Liver (tissue), 9 donors: ENCODE results near the gene STX16. TPM values are rescaled to one million over a fixed set of nuclear protein-coding genes. Genes with fewer than 3 reads are reported as not detected.
A peak's percentile ranks its signal among the peaks of the same experiment; 100 is the strongest.

Source experiments
- DNase-seq: peaks from one replicate; pipeline ENCODE4 v3.0.0-alpha.2; 2017; ENCODE audit warnings: low spot score
- H3K27ac ChIP-seq, 2 donors: one replicate each; pipeline ENCODE4 v1.7.0; 2013; ENCODE audit warnings: inconsistent platforms in 2 of 2, low read length in 2 of 2, control low read depth in 1 of 2, low read depth in 1 of 2, mild to moderate bottlenecking in 1 of 2
- H3K27me3 ChIP-seq, 4 donors: one replicate each; pipeline versions ENCODE4 v1.6.1 to v1.7.0; 2013; ENCODE audit warnings: low read length in 3 of 4, inconsistent platforms in 1 of 4, mild to moderate bottlenecking in 1 of 4, moderate library complexity in 1 of 4; ENCODE audit not compliant: control insufficient read depth in 4 of 4, insufficient read depth in 4 of 4
- H3K36me3 ChIP-seq, 4 donors: one replicate each; pipeline versions ENCODE4 v1.6.1 to v1.7.0; 2013; ENCODE audit warnings: low read length in 3 of 4, mild to moderate bottlenecking in 3 of 4, low read depth in 1 of 4, moderate library complexity in 1 of 4; ENCODE audit not compliant: control insufficient read depth in 4 of 4, insufficient read depth in 3 of 4
- H3K4me1 ChIP-seq, 4 donors: one replicate each; pipeline versions ENCODE4 v1.6.1 to v1.7.0; 2013; ENCODE audit warnings: low read length in 3 of 4, mild to moderate bottlenecking in 3 of 4, moderate library complexity in 1 of 4; ENCODE audit not compliant: control insufficient read depth in 4 of 4, insufficient read depth in 4 of 4
- H3K4me3 ChIP-seq, 3 donors: one replicate each; pipeline versions ENCODE4 v1.6.1 to v1.7.0; 2013; ENCODE audit warnings: low read length in 3 of 3, control low read depth in 1 of 3, low read depth in 1 of 3, mild to moderate bottlenecking in 1 of 3
- H3K9ac ChIP-seq, 2 donors: one replicate each; pipeline ENCODE4 v1.7.0; 2013; ENCODE audit warnings: low read length in 2 of 2, mild to moderate bottlenecking in 2 of 2, moderate library complexity in 2 of 2, control low read depth in 1 of 2, low read depth in 1 of 2
- H3K9me3 ChIP-seq, 4 donors: one replicate each; pipeline versions ENCODE4 v1.6.1 to v1.7.0; 2013; ENCODE audit warnings: low read length in 3 of 4; ENCODE audit not compliant: control insufficient read depth in 4 of 4
- ATF3 ChIP-seq: IDR thresholded peaks from 2 replicates; pipeline ENCODE4 v1.6.1; 2016; ENCODE audit warnings: antibody characterized with exemption
- FOXA1 ChIP-seq: IDR thresholded peaks from 2 replicates; pipeline ENCODE4 v1.6.1; 2016; ENCODE audit warnings: antibody characterized with exemption
- FOXA2 ChIP-seq: IDR thresholded peaks from 2 replicates; pipeline ENCODE4 v1.6.1; 2016; ENCODE audit warnings: antibody characterized with exemption
- GABPA ChIP-seq, 2 donors: IDR thresholded peaks in 1 of 2; conservative IDR thresholded peaks in 1 of 2; 2 replicates each; pipeline ENCODE4 v1.6.1; 2016; ENCODE audit warnings: antibody characterized with exemption in 2 of 2, mild to moderate bottlenecking in 1 of 2, moderate library complexity in 1 of 2
- RAD21 ChIP-seq, 2 donors: IDR thresholded peaks; 2 replicates each; pipeline ENCODE4 v1.6.1; 2016; ENCODE audit warnings: antibody characterized with exemption in 2 of 2, mild to moderate bottlenecking in 2 of 2
- RXRA ChIP-seq, 2 donors: IDR thresholded peaks; 2 replicates each; pipeline ENCODE4 v1.6.1; 2017 to 2018; ENCODE audit warnings: antibody characterized with exemption in 2 of 2, mild to moderate bottlenecking in 1 of 2
- SP1 ChIP-seq: IDR thresholded peaks from 2 replicates; pipeline ENCODE4 v1.6.1; 2018; ENCODE audit warnings: antibody characterized with exemption, mild to moderate bottlenecking
- YY1 ChIP-seq: IDR thresholded peaks from 2 replicates; pipeline ENCODE4 v1.6.1; 2016; ENCODE audit warnings: antibody characterized with exemption, mild to moderate bottlenecking
- WGBS: extraction: QIAGEN DNeasy Blood & Tissue Kit; methylation state at CpG from one replicate; pipeline ENCODE4 v1.1.7; 2013; 5-methylcytosine and 5-hydroxymethylcytosine counted together
- polyA plus RNA-seq, 2 donors: library from polyadenylated mRNA; stranded (reverse) in 1 of 2; unstranded in 1 of 2; fragments of 200-250 nt in 1 of 2; fragments of >200 nt in 1 of 2; fragmentation: Nextera tagmentation in 1 of 2; extraction: Ambion mirVana in 1 of 2; gene quantifications; one replicate each; pipeline versions ENCODE4 v1.2.1 to v1.2.3, GENCODE V29; 2013 to 2015
- total RNA-seq, 2 donors: library from RNA; depleted of rRNA; stranded (reverse); fragments of >200 nt; gene quantifications; one replicate each; pipeline ENCODE4 v1.2.3, GENCODE V29; 2014
- TF ChIP-seq, protein P1 (sequence below): fragments of 150-350 bp; IDR thresholded peaks from 2 replicates; pipeline ENCODE4 v1.5.1; 2017; ENCODE audit warnings: improper control_type of control experiment, low read depth, low read length; ENCODE audit not compliant: missing input control
- TF ChIP-seq, protein P2 (sequence below): IDR thresholded peaks from 2 replicates; pipeline ENCODE4 v1.6.1; 2016; ENCODE audit warnings: antibody characterized with exemption
- TF ChIP-seq, protein P3 (sequence below): IDR thresholded peaks from 2 replicates; pipeline ENCODE4 v1.6.1; 2016; ENCODE audit warnings: antibody characterized with exemption, mild to moderate bottlenecking
- donor health status: healthy.
- donor health status: healthy.
- donor health status: healthy.
- donor health status: healthy.
- donor health status: healthy.

The STX16 gene
- total and polyA plus RNA-seq, 4 donors: 8.5 to 32.5 (median 16.6) TPM

DNA sequence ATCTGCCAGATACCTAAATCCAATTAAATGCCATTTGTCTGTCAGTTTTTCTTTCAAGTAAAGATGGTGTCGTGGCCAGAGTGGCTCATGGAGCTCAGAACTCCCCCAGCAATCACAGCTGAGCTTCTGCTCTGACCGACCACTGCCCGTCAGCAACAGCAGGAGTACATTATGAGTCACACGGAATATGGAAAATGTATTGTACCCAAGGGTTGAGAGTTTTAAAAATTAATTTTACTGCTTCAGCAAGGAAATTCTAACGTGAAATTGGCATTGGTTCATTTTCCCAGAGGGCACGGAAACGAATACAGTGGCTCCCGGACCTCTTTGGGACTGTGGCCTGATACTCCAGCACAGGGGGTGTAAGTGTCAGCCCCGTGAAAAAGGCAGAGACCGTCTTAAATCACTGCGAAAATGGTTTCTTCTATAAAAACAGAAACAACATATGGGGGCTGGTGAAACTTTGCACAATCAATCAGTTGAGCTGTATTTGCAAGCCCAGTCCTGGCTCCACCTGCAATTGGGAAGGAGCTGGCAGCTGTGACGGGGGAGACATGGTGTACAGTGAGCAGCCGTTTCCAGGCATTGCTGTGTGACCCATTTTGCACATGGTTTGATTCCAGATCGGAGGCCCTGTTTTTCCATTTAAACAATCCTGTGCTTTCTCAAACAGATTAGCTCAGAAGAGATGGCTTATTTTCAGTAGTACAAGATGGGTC, 54.3 kb downstream of the STX16 start:
- WGBS: 94% methylated on average over 14 of the region's 14 CpGs
- no peak overlapping the region for H3K4me3 ChIP-seq
- H3K27me3 ChIP-seq: no peaks in the 10 kb centered on the region
- no peak for TF ChIP-seq GABPA (IDR thresholded peaks at IDR 0.05 in 1 of 2, conservative IDR thresholded peaks at IDR 0.05 in 1 of 2)
- TF ChIP-seq YY1: no peak
- TF ChIP-seq, protein P1, sequence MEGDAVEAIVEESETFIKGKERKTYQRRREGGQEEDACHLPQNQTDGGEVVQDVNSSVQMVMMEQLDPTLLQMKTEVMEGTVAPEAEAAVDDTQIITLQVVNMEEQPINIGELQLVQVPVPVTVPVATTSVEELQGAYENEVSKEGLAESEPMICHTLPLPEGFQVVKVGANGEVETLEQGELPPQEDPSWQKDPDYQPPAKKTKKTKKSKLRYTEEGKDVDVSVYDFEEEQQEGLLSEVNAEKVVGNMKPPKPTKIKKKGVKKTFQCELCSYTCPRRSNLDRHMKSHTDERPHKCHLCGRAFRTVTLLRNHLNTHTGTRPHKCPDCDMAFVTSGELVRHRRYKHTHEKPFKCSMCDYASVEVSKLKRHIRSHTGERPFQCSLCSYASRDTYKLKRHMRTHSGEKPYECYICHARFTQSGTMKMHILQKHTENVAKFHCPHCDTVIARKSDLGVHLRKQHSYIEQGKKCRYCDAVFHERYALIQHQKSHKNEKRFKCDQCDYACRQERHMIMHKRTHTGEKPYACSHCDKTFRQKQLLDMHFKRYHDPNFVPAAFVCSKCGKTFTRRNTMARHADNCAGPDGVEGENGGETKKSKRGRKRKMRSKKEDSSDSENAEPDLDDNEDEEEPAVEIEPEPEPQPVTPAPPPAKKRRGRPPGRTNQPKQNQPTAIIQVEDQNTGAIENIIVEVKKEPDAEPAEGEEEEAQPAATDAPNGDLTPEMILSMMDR: no peak
- TF ChIP-seq RXRA (IDR thresholded peaks at IDR 0.05): no peak
- no peak overlapping the region for H3K9ac ChIP-seq
- H3K4me1 ChIP-seq: no peaks in the 10 kb centered on the region
- H3K27ac ChIP-seq: no peak overlapping the region
- no peaks in the 10 kb centered on the region for H3K9me3 ChIP-seq
- H3K36me3 ChIP-seq: peaks cover 4 to 45% (median 13%) of the 10 kb centered on the region in 4 donors
- no peak for DNase-seq

DNA sequence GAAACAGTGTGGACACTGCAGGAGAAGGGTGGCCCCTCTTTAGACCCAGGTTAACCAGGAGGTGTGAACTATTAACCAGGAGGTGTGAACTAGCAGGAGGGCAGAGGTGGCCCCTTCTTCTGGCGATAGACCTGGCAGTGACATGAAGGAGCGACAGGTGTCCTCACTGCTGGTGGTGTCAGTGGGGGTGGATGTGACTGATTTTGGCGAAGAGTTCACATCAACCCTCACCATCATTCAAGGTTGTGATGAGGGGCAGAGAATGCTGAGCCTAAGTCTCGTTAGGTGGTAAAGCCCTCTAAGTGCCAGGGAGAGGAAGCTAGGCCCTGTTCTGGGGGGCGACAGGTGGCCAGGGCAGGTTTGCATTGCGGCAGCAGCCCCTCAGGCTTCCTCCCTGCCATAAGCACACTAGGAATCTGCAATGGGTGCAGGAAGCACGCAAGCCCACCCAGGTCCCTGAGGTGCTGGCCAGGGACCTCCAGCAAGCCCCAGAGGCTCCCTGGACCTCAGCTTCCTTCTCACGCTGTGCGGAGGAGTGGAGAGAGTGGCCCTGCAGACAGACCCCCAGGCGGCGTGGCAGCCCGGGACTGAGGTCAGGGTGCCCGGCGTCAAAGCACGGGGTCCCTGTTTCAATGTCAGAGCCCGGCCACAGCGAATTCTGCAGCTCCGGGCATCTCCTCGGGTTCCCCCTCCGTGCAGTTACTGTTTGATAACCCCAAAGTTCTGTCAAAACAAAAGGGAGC, 55.2 kb downstream of the STX16 start:
- Histone ChIP-seq H3K9ac (no peak overlapping the region), H3K27me3 (no peaks in the 10 kb centered on the region), H3K4me1 (no peaks in the 10 kb centered on the region), H3K36me3 (peaks cover 4 to 41% (median 13%) of the 10 kb centered on the region in 4 donors), H3K27ac (no peak overlapping the region), H3K4me3 (no peak overlapping the region), H3K9me3 (no peaks in the 10 kb centered on the region)
- peak; percentile 28 for DNase-seq
- TF ChIP-seq GABPA (IDR thresholded peaks at IDR 0.05 in 1 of 2, conservative IDR thresholded peaks at IDR 0.05 in 1 of 2) (no peak), SP1 (no peak)
- WGBS: 97% methylated on average over 20 of the region's 20 CpGs

DNA sequence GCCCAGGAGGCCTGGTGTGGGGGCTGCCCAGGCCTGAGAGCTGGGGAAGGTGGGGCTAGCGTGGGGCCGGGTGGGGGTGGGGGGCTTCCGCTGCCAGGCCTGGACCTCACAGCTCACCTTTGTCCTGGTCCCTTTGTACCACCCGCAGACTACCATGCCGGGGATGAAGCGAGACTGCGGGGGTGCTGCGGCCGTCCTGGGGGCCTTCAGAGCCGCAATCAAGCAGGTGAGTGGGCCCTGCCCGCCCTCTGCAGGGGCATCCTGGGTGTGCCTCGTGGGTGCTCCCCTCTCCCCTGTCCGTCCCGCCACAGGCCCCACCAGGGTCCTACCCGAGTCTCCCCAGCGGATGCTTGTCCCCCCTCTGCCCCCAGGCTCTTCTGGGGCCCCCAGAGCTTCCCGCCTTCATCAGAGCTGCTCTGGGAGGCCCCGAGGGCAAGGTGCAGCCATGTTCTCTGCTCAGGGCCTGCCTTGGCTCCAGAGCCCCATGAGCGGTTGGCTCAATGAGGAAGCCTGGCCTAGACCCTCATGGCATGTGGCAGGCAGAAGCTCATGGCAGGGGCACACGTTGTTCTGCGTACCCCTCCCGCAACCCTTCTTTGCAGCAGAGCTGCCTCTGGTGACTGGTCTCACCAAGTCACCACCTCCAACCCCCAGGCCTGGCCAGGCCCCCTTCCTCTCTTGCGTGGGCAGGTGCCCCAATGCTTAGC, 56.0 kb downstream of the STX16 start:
- Histone ChIP-seq H3K9ac (no peak overlapping the region), H3K27ac (no peak overlapping the region), H3K4me3 (no peak overlapping the region), H3K9me3 (no peaks in the 10 kb centered on the region), H3K27me3 (no peaks in the 10 kb centered on the region), H3K4me1 (no peaks in the 10 kb centered on the region), H3K36me3 (peaks cover 4 to 33% (median 13%) of the 10 kb centered on the region in 4 donors)
- 97% methylated on average over 23 of the region's 23 CpGs for WGBS
- TF ChIP-seq, protein P2, sequence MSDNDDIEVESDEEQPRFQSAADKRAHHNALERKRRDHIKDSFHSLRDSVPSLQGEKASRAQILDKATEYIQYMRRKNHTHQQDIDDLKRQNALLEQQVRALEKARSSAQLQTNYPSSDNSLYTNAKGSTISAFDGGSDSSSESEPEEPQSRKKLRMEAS: no peak
- TF ChIP-seq FOXA2 (no peak), FOXA1 (no peak), ATF3 (no peak), RAD21 (IDR thresholded peaks at IDR 0.05) (no peak), GABPA (IDR thresholded peaks at IDR 0.05 in 1 of 2, conservative IDR thresholded peaks at IDR 0.05 in 1 of 2) (no peak), RXRA (IDR thresholded peaks at IDR 0.05) (no peak)
- TF ChIP-seq, protein P3, sequence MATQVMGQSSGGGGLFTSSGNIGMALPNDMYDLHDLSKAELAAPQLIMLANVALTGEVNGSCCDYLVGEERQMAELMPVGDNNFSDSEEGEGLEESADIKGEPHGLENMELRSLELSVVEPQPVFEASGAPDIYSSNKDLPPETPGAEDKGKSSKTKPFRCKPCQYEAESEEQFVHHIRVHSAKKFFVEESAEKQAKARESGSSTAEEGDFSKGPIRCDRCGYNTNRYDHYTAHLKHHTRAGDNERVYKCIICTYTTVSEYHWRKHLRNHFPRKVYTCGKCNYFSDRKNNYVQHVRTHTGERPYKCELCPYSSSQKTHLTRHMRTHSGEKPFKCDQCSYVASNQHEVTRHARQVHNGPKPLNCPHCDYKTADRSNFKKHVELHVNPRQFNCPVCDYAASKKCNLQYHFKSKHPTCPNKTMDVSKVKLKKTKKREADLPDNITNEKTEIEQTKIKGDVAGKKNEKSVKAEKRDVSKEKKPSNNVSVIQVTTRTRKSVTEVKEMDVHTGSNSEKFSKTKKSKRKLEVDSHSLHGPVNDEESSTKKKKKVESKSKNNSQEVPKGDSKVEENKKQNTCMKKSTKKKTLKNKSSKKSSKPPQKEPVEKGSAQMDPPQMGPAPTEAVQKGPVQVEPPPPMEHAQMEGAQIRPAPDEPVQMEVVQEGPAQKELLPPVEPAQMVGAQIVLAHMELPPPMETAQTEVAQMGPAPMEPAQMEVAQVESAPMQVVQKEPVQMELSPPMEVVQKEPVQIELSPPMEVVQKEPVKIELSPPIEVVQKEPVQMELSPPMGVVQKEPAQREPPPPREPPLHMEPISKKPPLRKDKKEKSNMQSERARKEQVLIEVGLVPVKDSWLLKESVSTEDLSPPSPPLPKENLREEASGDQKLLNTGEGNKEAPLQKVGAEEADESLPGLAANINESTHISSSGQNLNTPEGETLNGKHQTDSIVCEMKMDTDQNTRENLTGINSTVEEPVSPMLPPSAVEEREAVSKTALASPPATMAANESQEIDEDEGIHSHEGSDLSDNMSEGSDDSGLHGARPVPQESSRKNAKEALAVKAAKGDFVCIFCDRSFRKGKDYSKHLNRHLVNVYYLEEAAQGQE: no peak
- DNase-seq: no peak
